ENCODE measurements around the gene GRK4. TPM values are rescaled to one million over a fixed set of nuclear protein-coding genes. Genes with fewer than 3 reads are reported as not detected.

The GRK4 gene
- total and polyA plus RNA-seq, 2 donors (not counting 1 experiment from before 2014, with no cell fraction given), result 0.73 to 2.3 TPM

DNA sequence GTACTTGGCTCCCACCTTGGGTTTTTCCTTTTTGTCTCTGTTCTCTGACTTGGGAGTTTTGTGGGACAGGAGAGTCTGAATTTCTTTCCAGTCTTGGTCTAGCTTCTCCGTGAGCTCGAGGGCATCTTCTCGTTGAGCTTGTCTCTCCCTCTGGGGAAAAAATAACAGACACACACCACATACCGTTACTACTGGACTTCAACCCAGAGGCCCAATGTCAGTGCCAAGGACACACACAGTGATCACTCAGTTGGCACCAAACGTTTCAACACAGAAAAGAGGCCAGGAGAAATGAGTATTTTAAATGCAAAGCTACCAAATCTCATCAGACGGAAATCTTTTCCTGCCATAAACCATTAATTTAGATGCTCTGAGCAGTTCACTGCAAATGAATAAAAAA is 9.9 kb upstream of the GRK4 start:
- Histone ChIP-seq H3K36me3 (replicated peaks in 1 of 2; ENCODE audit: control extremely low read depth in 1 of 2, control insufficient read depth in 1 of 2, extremely low read depth in 1 of 2, insufficient read depth in 2 of 2, low read length in 1 of 2) (peaks cover 2 to 86% of the 10 kb centered on the region in 2 experiments), H3K4me1 (ENCODE audit: control insufficient read depth in 2 of 2, insufficient read depth in 2 of 2, low read length in 2 of 2) (no peaks in the 10 kb centered on the region), H3K4me3 (ENCODE audit: control extremely low read depth in 1 of 5, extremely low read depth in 1 of 5, insufficient read depth in 1 of 5, low read depth in 2 of 5, low read length in 4 of 5) (no peak overlapping the region), H3K27ac (ENCODE audit: low read length in 2 of 2) (no peak overlapping the region), H3K9ac (ENCODE audit: low read length) (no peak overlapping the region), H3K4me2 (replicated peaks; ENCODE audit: low read depth, low read length, poor library complexity, severe bottlenecking) (no peak overlapping the region), H3K9me3 (ENCODE audit: control extremely low read depth in 1 of 3, control insufficient read depth in 2 of 3, insufficient read depth in 1 of 3, low read length in 2 of 3) (peaks cover 0 to 6% (median 0%) of the 10 kb centered on the region in 3 donors), H3K27me3 (replicated peaks in 1 of 4; ENCODE audit: control extremely low read depth in 1 of 4, control insufficient read depth in 3 of 4, insufficient read depth in 4 of 4, low read length in 3 of 4) (no peaks in the 10 kb centered on the region), H2AFZ (ENCODE audit: insufficient read depth, low read depth, low read length, poor library complexity, severe bottlenecking) (no peak overlapping the region), H3K79me2 (ENCODE audit: control insufficient read depth, insufficient read depth, low read length) (peaks cover 12% of the 10 kb centered on the region), H4K20me1 (ENCODE audit: control insufficient read depth, insufficient read depth, low read length, poor library complexity, severe bottlenecking) (peaks cover 43% of the 10 kb centered on the region)
- Mint-ChIP-seq H3K9me3 (ENCODE audit: insufficient read depth) (no peaks in the 10 kb centered on the region), H3K4me3 (no peak overlapping the region), H3K4me1 (peaks cover 5% of the 10 kb centered on the region), H3K27ac (no peak overlapping the region), H3K27me3 (no peaks in the 10 kb centered on the region)
- ChIA-PET CTCF (interaction anchor here (0.8 to 2.2 kb wide), 8 partner anchors 9 to 262 kb away, joined by 3 to 11 read pairs (median 5); no protein-coding TSS in a partner anchor), POLR2A (interaction anchor here (1.0 to 1.2 kb wide), 2 partner anchors 9 to 18 kb away, joined by 3 to 4 read pairs; no protein-coding TSS in a partner anchor)
- DNase-seq (no peak), ATAC-seq (ENCODE audit: low read depth) (no peak)
- 97% methylated on average over 5 of the region's 6 CpGs for WGBS (ENCODE audit: insufficient coverage)
- intact Hi-C loops (cut with micrococcal nuclease), result no loop called here
- TF ChIP-seq EZH2 (IDR thresholded peaks at IDR 0.05; ENCODE audit: borderline replicate concordance, insufficient read depth, low read depth, low read length, poor library complexity, severe bottlenecking) (no peak), CTCF (IDR thresholded peaks at IDR 0.05) (no peak)

DNA sequence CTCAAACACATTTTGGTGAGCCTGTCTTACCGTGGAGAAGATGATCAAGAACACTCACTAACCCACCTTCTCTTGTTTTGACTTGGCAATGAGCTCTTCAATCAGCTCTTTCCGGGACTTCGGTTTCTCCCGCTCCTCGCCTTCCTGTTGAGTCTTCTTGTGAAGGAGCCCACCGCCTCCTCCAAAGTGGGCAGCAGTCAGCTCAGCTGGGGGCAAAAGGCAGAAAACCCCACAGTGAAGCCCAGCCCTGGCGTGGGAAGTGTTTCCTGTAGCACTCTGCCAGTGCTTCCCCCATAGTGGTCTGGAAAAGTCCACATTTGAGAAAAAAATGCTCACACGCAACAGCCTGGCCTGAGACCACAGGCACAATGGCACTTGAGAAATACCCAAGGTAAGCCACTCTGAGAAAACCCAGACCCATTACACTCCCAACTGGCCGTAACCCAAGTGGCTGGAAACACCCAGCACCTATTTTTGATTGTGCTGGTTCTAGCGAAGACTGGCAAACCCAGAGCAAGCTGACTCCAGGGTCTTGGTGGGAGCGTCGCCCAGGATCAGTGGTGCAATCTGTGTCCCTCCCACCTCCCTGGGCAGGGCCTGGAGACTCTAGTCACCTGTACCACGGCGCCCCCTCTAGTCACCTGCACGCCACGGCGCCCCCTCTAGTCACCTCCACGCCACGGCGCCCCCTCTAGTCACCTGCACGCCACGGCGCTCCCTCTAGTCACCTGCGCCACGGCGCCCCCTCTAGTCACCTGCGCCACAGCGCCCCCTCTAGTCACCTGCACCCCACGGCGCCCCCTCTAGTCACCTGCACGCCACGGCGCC is 8.8 kb upstream of the GRK4 start:
- Histone ChIP-seq H3K4me3 (ENCODE audit: control extremely low read depth in 1 of 5, extremely low read depth in 1 of 5, insufficient read depth in 1 of 5, low read depth in 2 of 5, low read length in 4 of 5) (no peak overlapping the region), H3K27ac (ENCODE audit: low read length in 2 of 2) (peak overlapping the region; percentile 23 to 37), H3K9ac (ENCODE audit: low read length) (no peak overlapping the region), H3K4me2 (replicated peaks; ENCODE audit: low read depth, low read length, poor library complexity, severe bottlenecking) (no peak overlapping the region), H2AFZ (ENCODE audit: insufficient read depth, low read depth, low read length, poor library complexity, severe bottlenecking) (no peak overlapping the region), H3K4me1 (ENCODE audit: control insufficient read depth in 2 of 2, insufficient read depth in 2 of 2, low read length in 2 of 2) (no peaks in the 10 kb centered on the region), H3K9me3 (ENCODE audit: control extremely low read depth in 1 of 3, control insufficient read depth in 2 of 3, insufficient read depth in 1 of 3, low read length in 2 of 3) (peaks cover 0 to 6% (median 0%) of the 10 kb centered on the region in 3 donors), H3K79me2 (ENCODE audit: control insufficient read depth, insufficient read depth, low read length) (peaks cover 21% of the 10 kb centered on the region), H4K20me1 (ENCODE audit: control insufficient read depth, insufficient read depth, low read length, poor library complexity, severe bottlenecking) (peaks cover 52% of the 10 kb centered on the region), H3K36me3 (replicated peaks in 1 of 2; ENCODE audit: control extremely low read depth in 1 of 2, control insufficient read depth in 1 of 2, extremely low read depth in 1 of 2, insufficient read depth in 2 of 2, low read length in 1 of 2) (peaks cover 2 to 81% of the 10 kb centered on the region in 2 experiments), H3K27me3 (replicated peaks in 1 of 4; ENCODE audit: control extremely low read depth in 1 of 4, control insufficient read depth in 3 of 4, insufficient read depth in 4 of 4, low read length in 3 of 4) (no peaks in the 10 kb centered on the region)
- intact Hi-C loops (cut with micrococcal nuclease), result no loop called here
- Mint-ChIP-seq H3K4me3 (no peak overlapping the region), H3K4me1 (peaks cover 12% of the 10 kb centered on the region), H3K27me3 (no peaks in the 10 kb centered on the region), H3K27ac (peak overlapping the region; percentile 63), H3K9me3 (ENCODE audit: insufficient read depth) (no peaks in the 10 kb centered on the region)
- ChIA-PET POLR2A (interaction anchor here (1.0 to 1.2 kb wide), 2 partner anchors 8 to 19 kb away, joined by 3 to 4 read pairs; no protein-coding TSS in a partner anchor), CTCF (interaction anchor here (0.9 to 2.2 kb wide), 8 partner anchors 9 to 263 kb away, joined by 3 to 11 read pairs (median 5); partner anchors contain the start of genes GRK4 and NOP14)
- DNase-seq (peak; percentile 75), ATAC-seq (ENCODE audit: low read depth) (peak; percentile 72)
- 69% methylated on average over 10 of the region's 33 CpGs for WGBS (ENCODE audit: insufficient coverage)
- TF ChIP-seq EZH2 (IDR thresholded peaks at IDR 0.05; ENCODE audit: borderline replicate concordance, insufficient read depth, low read depth, low read length, poor library complexity, severe bottlenecking), result no peak
- peak; percentile 56 for TF ChIP-seq CTCF (IDR thresholded peaks at IDR 0.05)
